ENCODE measurements around the gene HIPK3.
A peak's percentile ranks its signal among the peaks of the same experiment; 100 is the strongest.
"Not testable (repeated sequence)": the region's sequence is repeated elsewhere in the genome, so short reads cannot be mapped to it uniquely, and the experiment has no call there.

HIPK3 gene

GRCh38 chr11:33303541-33303940, 46.4 kb downstream of the HIPK3 start:
- no peak for DNase-seq (ENCODE audit: low spot score)

GRCh38 chr11:33306821-33307220, 49.6 kb downstream of the HIPK3 start:
- DNase-seq (ENCODE audit: low spot score), result not testable (repeated sequence)

- no peak for DNase-seq (ENCODE audit: low spot score)
Observed at GRCh38 chr11:33307984-33308383, 50.8 kb downstream of the HIPK3 start.

GRCh38 chr11:33309118-33309517, 51.9 kb downstream of the HIPK3 start:
- DNase-seq (ENCODE audit: low spot score), result no peak

DNA sequence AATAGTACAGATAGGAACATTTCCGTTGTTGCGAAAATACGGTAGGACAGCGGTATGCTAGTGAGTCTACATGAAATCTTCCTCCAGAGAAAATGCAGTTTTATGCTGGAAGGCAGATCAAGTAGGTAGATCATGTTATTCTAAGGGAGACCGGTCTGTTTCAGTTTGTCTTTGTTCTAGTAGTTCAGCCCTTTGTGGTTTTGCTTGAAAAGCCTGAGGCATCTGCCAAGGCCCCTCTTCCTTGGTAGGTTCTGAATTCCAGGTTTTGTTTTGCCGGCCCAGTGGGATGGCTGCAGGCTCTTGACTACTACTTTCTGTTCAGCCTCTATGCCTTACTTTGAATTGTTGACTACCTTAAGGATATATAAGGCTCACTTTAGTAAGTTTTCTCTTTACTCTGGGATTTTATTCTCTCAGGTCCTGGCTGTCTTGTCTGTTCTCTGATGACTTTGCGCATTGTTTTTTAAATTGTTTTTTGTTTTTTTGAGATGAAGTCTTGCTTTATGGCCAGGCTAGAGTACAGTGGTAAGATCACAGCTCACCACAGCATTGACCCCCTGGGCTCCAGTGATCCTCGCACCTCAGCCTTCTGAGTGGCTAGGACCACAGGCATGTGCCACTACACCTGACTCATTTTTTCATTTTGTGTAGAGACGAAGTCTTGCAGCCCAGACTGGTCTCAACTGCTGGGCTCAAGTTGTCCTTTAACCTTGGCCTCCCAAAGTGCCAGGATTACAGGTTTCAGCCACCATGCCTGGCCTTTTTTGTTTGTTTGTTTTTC, 53.7 kb downstream of the HIPK3 start:
- DNase-seq (ENCODE audit: low spot score), result no peak

DNA sequence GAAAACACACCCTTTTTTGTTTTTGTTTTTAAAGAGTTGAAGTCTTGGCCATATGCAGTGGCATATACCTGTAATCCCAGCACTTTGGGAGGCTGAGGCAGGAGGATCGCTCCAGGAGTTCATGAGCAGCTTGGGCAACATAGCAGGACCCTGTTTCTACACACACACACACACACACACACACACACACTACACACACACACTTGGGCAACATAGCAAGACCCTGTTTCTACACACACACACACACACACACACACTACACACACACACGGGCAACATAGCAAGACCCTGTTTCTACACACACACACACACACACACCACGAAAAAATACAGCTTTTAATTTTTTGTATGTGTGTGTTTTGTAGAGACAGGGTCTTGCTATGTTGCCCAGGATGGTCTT, 54.5 kb downstream of the HIPK3 start:
- no peak for DNase-seq (ENCODE audit: low spot score)

DNA sequence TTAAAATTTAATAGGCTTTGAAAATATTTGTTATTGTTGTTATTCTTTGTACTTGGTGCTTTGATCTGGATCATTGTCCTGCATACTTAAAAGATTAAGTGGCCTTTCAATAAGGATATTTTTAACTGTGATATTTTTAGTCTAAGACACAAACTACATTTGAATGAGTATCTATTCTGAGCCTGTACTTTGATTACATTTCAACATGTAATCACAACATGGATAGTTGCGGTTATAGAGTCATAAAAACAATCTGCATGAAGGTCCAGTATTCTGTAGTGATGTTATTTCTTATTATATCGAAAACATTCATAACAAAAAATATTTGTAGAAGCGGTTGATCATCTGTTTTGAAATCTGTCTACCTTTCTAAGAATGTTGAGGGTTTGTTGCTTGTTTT, 58.6 kb downstream of the HIPK3 start:
- no peak for DNase-seq (ENCODE audit: low spot score)

DNA sequence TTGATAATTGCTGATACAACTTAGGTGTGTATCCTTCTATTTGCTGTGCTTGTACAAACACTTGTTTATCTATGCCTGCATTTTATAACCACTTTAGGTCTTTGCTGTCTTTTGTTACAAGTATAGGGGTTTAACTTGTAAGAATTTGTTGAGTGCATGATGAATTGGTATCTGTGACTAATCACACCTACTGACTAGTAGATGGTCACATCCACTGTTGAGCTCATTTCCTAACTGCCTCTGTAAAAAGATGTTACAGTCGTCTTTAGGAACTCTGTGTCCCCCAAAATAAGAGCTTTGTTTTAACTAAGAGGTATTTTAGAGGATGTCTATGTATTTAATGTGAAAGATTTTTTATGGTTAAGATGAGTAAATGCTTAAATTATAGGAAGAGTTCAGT, 60.5 kb downstream of the HIPK3 start:
- no peak for DNase-seq (ENCODE audit: low spot score)

DNA sequence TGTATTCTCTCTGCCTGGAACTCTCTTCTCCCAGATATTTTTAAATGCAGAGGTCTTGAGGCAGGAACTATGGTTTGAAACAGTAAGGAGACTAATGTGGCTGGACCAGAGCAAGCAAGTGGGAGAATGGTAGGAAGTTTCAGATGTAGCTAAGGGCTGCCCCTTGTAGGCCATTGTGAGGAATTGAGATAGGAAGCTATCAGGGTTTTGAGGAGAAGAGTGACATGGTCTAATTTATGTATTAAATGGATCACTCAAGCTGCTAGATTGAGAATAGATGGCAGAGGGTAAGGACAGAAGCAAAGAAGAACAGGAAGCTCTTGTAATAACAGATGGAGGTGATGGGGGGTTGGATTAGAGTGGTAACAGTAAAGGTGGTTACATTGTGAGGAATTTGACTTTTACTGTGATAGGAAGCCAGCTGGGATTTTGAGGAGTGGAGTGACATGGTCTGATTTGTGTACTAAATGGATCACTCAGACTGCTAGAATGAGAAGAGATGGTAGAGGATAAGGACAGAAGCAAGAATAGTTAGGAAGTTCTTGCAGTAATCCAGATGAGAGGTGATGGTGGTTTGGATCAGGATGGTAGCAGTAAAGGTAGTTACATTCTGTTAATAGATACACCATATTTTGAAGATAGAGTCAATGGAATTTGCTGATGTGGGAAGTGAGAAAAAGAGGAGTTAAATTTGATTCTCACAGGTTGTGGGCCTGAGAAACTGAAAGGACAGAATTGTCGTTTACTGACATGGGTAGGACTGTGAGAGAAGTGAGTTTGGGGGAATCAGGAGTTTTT, 63.0 kb downstream of the HIPK3 start:
- no peak for DNase-seq (ENCODE audit: low spot score)

- DNase-seq (ENCODE audit: low spot score), result no peak
Observed at GRCh38 chr11:33320814-33321330, 63.7 kb downstream of the HIPK3 start.

GRCh38 chr11:33321422-33321821, 64.2 kb downstream of the HIPK3 start:
- DNase-seq (ENCODE audit: low spot score), result no peak

- no peak for DNase-seq (ENCODE audit: low spot score)
Observed at GRCh38 chr11:33323421-33323820, 66.2 kb downstream of the HIPK3 start.

DNA sequence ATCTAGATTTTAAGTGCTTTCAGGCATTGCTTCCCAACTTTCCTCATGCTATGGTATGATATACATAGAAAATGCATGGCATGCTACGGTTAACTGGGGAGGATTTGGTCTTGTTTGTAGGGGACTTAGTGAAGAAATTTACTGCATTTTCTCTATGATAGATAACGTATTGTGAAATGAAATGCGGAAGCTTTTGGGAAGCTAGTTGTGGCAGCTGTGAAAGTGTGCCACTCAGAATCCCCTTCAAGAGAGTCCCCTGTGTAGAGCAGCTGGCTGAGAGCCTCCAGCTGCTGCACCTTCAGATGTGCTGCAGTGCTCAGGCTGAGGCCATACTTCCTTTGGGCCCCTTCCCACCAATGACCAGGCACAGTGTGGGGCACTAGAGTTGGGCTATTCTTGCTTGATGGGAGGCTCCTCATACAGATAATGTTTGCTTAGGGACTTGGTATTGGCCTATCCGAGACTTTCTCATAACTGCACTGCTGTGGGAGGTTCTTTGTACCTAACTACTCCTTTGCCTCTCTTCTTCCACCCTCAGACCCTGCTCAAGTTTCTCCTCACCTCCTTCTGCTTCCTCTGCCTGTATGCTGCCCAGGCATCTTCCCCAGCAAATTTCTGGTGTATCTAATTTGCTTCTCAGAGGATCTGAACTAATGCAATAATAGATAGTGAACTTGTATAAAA, 67.3 kb downstream of the HIPK3 start:
- DNase-seq (ENCODE audit: low spot score), result no peak

DNA sequence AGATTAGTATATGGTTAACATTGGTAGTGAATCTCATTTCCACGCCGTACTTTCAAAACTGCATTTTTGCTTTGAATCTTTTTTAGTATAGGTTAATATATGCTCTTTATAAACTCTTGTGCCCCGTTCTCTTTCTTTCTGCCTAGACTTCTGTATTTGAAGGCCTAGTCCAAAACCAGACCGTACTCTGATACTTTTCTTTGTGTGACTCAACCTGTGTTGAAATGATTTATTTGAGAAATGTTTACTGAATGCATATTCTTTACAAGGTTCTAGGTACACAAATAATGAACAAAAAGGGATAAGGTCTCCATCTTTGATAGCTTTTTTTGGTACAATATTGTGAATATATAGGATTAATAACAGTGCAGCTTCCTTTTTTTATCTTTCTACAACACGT, 68.3 kb downstream of the HIPK3 start:
- DNase-seq (ENCODE audit: low spot score), result no peak

GRCh38 chr11:33329705-33330329, 72.6 kb downstream of the HIPK3 start:
- peak; percentile 72 for DNase-seq (ENCODE audit: low spot score)

DNA sequence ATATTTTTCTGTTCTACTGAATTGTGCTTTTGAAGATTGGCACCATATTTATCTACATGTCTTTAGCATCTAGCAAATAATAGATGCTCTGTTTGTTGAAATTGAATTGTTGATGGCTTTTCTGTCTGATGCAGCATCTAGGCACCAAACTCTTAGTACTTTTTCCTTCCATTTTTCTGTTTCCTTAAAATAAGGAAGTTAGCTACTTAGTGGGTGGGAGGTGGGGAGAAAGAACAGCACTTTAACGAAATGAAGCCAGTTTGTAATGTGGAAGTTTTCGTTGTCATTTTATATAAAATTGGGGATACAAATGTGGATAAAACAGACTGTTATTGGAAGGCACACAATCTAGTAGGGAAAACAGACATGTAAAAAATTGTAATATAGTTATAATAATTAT, 76.6 kb downstream of the HIPK3 start:
- no peak for DNase-seq (ENCODE audit: low spot score)

DNA sequence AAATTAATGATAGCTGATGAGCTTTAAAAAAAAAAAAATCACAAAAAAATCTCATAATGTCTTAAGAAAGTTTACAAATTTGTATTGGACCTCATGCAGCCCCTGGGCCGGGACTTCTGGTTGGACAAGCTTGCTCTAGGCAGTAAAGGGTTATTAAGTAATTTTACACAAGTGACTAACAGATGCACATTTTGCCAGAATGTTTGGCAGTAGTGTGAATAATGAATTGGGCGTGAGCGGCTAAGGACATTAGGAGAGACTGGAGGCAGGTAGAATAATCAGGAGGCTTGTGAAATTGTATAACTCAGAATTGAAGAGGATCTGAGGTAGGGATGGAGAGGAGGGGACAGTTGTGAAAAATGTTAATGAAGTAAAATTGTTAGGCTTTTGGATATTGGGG, 77.4 kb downstream of the HIPK3 start:
- no peak for DNase-seq (ENCODE audit: low spot score)

DNA sequence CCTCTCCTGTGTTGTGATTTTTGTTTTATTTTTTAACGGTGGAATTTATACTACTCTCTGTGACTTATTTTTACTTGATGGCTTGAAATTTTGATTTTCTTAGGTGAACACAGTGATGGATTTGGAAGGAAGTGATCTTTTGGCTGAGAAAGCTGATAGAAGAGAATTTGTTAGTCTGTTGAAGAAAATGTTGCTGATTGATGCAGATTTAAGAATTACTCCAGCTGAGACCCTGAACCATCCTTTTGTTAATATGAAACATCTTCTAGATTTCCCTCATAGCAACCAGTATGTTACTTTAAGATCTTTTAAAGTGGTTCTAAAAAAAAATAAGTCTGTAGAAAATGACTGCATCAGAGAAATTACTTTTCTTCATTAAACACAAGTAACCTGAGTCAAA, 82.1 kb downstream of the HIPK3 start:
- DNase-seq (ENCODE audit: low spot score), result no peak

- DNase-seq (ENCODE audit: low spot score), result no peak
Observed at GRCh38 chr11:33344611-33345010, 87.4 kb downstream of the HIPK3 start.

GRCh38 chr11:33347490-33348125, 90.4 kb downstream of the HIPK3 start:
- DNase-seq (ENCODE audit: low spot score), result no peak

DNA sequence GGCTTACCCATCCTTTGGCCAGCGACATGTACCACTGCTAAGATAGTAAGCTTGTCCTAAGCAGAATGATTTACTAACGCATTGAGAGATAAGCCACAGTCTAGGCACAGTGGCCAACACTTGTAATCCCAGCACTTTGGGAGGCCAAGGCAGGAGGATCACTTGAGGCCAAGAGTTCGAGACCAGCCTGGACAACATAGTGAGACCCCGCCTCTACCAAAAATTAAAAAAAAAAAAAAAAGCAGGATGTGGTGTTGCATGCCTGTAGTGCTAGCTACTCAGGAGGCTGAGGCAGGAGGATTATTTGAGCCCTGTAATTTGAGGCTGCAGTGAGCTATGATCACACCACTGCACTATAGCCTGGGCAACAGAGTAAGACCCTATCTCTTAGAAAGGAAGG, 93.1 kb downstream of the HIPK3 start:
- DNase-seq (ENCODE audit: low spot score), result no peak

All from hematopoietic multipotent progenitor cell treated with erythropoietin and hydrocortisone succinate and interleukin-3 and kit ligand, for 15 days (in vitro differentiated cells).